ENCODE measurements around the gene NAA15. TPM values are rescaled to one million over a fixed set of nuclear protein-coding genes. Genes with fewer than 3 reads are reported as not detected.

The NAA15 gene
- total and polyA plus RNA-seq, 4 donors = 6.7 to 18.2 (median 11.1) TPM

GRCh38 chr4:139286186-139286698 is 15.1 kb upstream of the NAA15 start:
- Histone ChIP-seq H3K4me3 (ENCODE audit: low read depth in 1 of 3, low read length in 3 of 3) (no peak overlapping the region), H3K9me3 (ENCODE audit: control insufficient read depth in 4 of 4, low read length in 3 of 4) (no peaks in the 10 kb centered on the region), H3K4me1 (ENCODE audit: control insufficient read depth in 4 of 4, insufficient read depth in 4 of 4, low read length in 3 of 4) (no peaks in the 10 kb centered on the region), H3K27me3 (ENCODE audit: control insufficient read depth in 4 of 4, insufficient read depth in 4 of 4, low read length in 3 of 4) (no peaks in the 10 kb centered on the region), H3K36me3 (ENCODE audit: control insufficient read depth in 4 of 4, insufficient read depth in 3 of 4, low read depth in 1 of 4, low read length in 3 of 4) (peaks cover 3 to 10% (median 6%) of the 10 kb centered on the region in 4 donors), H3K27ac (ENCODE audit: low read depth in 1 of 2, low read length in 2 of 2) (no peak overlapping the region), H3K9ac (ENCODE audit: low read depth in 1 of 2, low read length in 2 of 2) (no peak overlapping the region)
- WGBS = 98% methylated on average over 7 of the region's 7 CpGs
- DNase-seq (ENCODE audit: low spot score) = no peak
- no peak for TF ChIP-seq SP1 (IDR thresholded peaks at IDR 0.05)
- no peak for TF ChIP-seq EGR1 (IDR thresholded peaks at IDR 0.05; ENCODE audit: low read depth in 2 of 2)
- TF ChIP-seq GABPA (IDR thresholded peaks at IDR 0.05 in 1 of 2, conservative IDR thresholded peaks at IDR 0.05 in 1 of 2) = no peak
- TF ChIP-seq YY1 (IDR thresholded peaks at IDR 0.05) = no peak
- TF ChIP-seq RXRA (IDR thresholded peaks at IDR 0.05) = no peak
- TF ChIP-seq HNF4G (IDR thresholded peaks at IDR 0.05) = no peak
- no peak for TF ChIP-seq ATF3 (IDR thresholded peaks at IDR 0.05)
- TF ChIP-seq HNF4A (conservative IDR thresholded peaks at IDR 0.05) = no peak
- no peak for TF ChIP-seq FOXA1 (IDR thresholded peaks at IDR 0.05)
- no peak for TF ChIP-seq FOXA2 (IDR thresholded peaks at IDR 0.05)
- no peak for TF ChIP-seq ZBTB33 (IDR thresholded peaks at IDR 0.05)
- no peak for TF ChIP-seq JUND (IDR thresholded peaks at IDR 0.05)
- TF ChIP-seq RAD21 (IDR thresholded peaks at IDR 0.05) = no peak
- TF ChIP-seq MAX (IDR thresholded peaks at IDR 0.05) = no peak
- TF ChIP-seq TAF1 (conservative IDR thresholded peaks at IDR 0.05) = no peak

- H3K9me3 ChIP-seq (ENCODE audit: control insufficient read depth in 4 of 4, low read length in 3 of 4) = no peaks in the 10 kb centered on the region
- H3K4me3 ChIP-seq (ENCODE audit: low read depth in 1 of 3, low read length in 3 of 3) = peak overlapping the region; percentile 87 to 93 (median 89)
- H3K4me1 ChIP-seq (ENCODE audit: control insufficient read depth in 4 of 4, insufficient read depth in 4 of 4, low read length in 3 of 4) = peaks cover 3 to 21% (median 18%) of the 10 kb centered on the region in 4 donors
- under 1% methylated on average over 51 of the region's 51 CpGs for WGBS
- peak; percentile 100 for DNase-seq (ENCODE audit: low spot score)
- peaks cover 5 to 13% (median 8%) of the 10 kb centered on the region in 4 donors for H3K36me3 ChIP-seq (ENCODE audit: control insufficient read depth in 4 of 4, insufficient read depth in 3 of 4, low read depth in 1 of 4, low read length in 3 of 4)
- H3K27me3 ChIP-seq (ENCODE audit: control insufficient read depth in 4 of 4, insufficient read depth in 4 of 4, low read length in 3 of 4) = no peaks in the 10 kb centered on the region
- no peak for TF ChIP-seq ATF3 (IDR thresholded peaks at IDR 0.05)
- TF ChIP-seq RXRA (IDR thresholded peaks at IDR 0.05) = peak; percentile 11 to 40
- peak; percentile 77 to 86 for TF ChIP-seq RAD21 (IDR thresholded peaks at IDR 0.05)
- peak; percentile 18 for TF ChIP-seq HNF4G (IDR thresholded peaks at IDR 0.05)
- TF ChIP-seq YY1 (IDR thresholded peaks at IDR 0.05) = peak; percentile 99
- no peak for TF ChIP-seq ZBTB33 (IDR thresholded peaks at IDR 0.05)
- TF ChIP-seq REST (IDR thresholded peaks at IDR 0.05) = peak; percentile 30
- TF ChIP-seq JUND (IDR thresholded peaks at IDR 0.05) = no peak
- TF ChIP-seq GABPA (IDR thresholded peaks at IDR 0.05 in 1 of 2, conservative IDR thresholded peaks at IDR 0.05 in 1 of 2) = peak in 1 of 2 donors; percentile 50
- TF ChIP-seq TAF1 (conservative IDR thresholded peaks at IDR 0.05) = peak; percentile 53
- peak; percentile 90 for TF ChIP-seq CTCF (IDR thresholded peaks at IDR 0.05; ENCODE audit: low read depth, low read length, missing input control)
- no peak for TF ChIP-seq NR2F2 (IDR thresholded peaks at IDR 0.05)
- no peak for TF ChIP-seq FOXA2 (IDR thresholded peaks at IDR 0.05)
- TF ChIP-seq EGR1 (IDR thresholded peaks at IDR 0.05; ENCODE audit: low read depth in 2 of 2) = peak in 1 of 2 donors; percentile 27
- peak; percentile 24 to 67 for TF ChIP-seq HNF4A (conservative IDR thresholded peaks at IDR 0.05)
- peak; percentile 11 for TF ChIP-seq SP1 (IDR thresholded peaks at IDR 0.05)
- no peak for TF ChIP-seq FOXA1 (IDR thresholded peaks at IDR 0.05)
- TF ChIP-seq MAX (IDR thresholded peaks at IDR 0.05) = no peak
- H3K27ac ChIP-seq (ENCODE audit: low read depth in 1 of 2, low read length in 2 of 2) = peak overlapping the region; percentile 72 to 84
- H3K9ac ChIP-seq (ENCODE audit: low read depth in 1 of 2, low read length in 2 of 2) = peak overlapping the region; percentile 85 to 95
These were observed 5.9 kb upstream of the NAA15 start for GRCh38 chr4:139295206-139295941.
